Duodenal mucosa (tissue), 2 donors: Measurements from ENCODE around the gene NAT8L.

ENCODE experiments used
- H3K27ac ChIP-seq: one replicate; pipeline ENCODE4 v1.7.0; 2013; ENCODE audit warnings: low read depth, low read length
- H3K27me3 ChIP-seq, 2 donors: one replicate each; pipeline ENCODE4 v1.7.0; 2013; ENCODE audit warnings: low read length in 2 of 2, control low read depth in 1 of 2; ENCODE audit not compliant: insufficient read depth in 2 of 2, control insufficient read depth in 1 of 2
- H3K36me3 ChIP-seq, 2 donors: one replicate each; pipeline ENCODE4 v1.7.0; 2013; ENCODE audit warnings: low read length in 2 of 2, control low read depth in 1 of 2; ENCODE audit not compliant: insufficient read depth in 2 of 2, control insufficient read depth in 1 of 2
- H3K4me1 ChIP-seq, 2 donors: one replicate each; pipeline ENCODE4 v1.7.0; 2013; ENCODE audit warnings: low read length in 2 of 2, control low read depth in 1 of 2; ENCODE audit not compliant: insufficient read depth in 2 of 2, control insufficient read depth in 1 of 2
- H3K4me3 ChIP-seq, 2 donors: one replicate each; pipeline ENCODE4 v1.7.0; 2013; ENCODE audit warnings: low read length in 2 of 2, low read depth in 1 of 2
- H3K9ac ChIP-seq, 2 donors: one replicate each; pipeline ENCODE4 v1.7.0; 2013; ENCODE audit warnings: low read length in 2 of 2, low read depth in 1 of 2
- H3K9me3 ChIP-seq, 2 donors: one replicate each; pipeline ENCODE4 v1.7.0; 2013; ENCODE audit warnings: low read length in 2 of 2, control low read depth in 1 of 2; ENCODE audit not compliant: control insufficient read depth in 1 of 2

Gene NAT8L

GRCh38 chr4:2070421-2071251 is 11.5 kb downstream of the NAT8L start:
- no peak overlapping the region for H3K4me3 ChIP-seq
- H3K36me3 ChIP-seq: no peaks in the 10 kb centered on the region
- no peaks in the 10 kb centered on the region for H3K4me1 ChIP-seq
- no peak overlapping the region for H3K27ac ChIP-seq
- no peaks in the 10 kb centered on the region for H3K9me3 ChIP-seq
- no peak overlapping the region for H3K9ac ChIP-seq
- no peaks in the 10 kb centered on the region for H3K27me3 ChIP-seq

- H3K27ac ChIP-seq: no peak overlapping the region
- H3K4me3 ChIP-seq: no peak overlapping the region
- no peak overlapping the region for H3K9ac ChIP-seq
- no peaks in the 10 kb centered on the region for H3K9me3 ChIP-seq
- no peaks in the 10 kb centered on the region for H3K27me3 ChIP-seq
- H3K36me3 ChIP-seq: no peaks in the 10 kb centered on the region
- no peaks in the 10 kb centered on the region for H3K4me1 ChIP-seq
These were observed 12.3 kb downstream of the NAT8L start for GRCh38 chr4:2071252-2071911.

DNA sequence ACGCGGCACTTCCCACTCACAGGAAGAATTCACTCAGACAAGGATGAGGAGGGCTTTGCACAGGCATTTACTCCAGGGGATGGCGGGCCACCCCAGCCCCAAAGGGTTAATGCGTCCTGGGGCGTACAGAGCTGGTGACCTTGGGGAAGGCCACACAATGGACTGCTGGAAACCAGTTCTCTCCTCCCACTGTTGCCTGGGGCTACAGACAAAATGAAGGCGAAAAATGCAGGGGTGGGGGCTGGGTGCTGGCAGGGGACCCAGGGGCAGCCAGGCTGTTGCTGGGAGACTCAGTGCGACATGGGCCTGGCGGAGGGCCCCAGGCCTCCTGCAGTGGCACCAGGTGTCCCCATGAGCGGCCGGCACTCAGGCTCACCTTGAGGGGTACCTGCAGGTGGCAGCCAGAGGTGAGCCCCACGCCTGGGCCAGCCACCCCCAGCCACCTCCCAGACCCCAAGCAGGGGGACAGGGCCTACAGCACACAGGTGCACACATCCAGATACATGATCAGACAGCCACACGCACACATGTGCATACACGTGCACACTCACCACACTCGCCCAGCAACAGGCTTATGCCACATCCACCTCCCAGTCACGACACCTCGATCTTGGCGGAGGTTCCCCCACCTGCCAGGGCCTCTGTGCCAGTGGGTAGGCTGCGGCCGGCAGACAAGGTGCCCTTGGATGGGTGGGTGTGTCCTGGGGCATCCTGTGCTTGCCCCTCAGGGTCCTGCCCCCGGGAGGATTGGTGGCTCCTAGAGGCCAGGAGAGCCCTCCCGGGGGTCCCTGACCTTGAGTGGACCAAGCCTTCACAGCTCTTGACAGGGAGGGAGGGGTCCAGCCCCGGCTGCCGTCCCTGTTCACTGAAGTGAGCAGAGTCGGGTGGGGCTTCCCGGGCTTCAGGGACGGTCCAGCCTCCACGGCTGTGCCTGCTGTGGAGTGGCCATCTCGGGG is 13.1 kb downstream of the NAT8L start:
- Histone ChIP-seq H3K9me3 (no peaks in the 10 kb centered on the region), H3K4me3 (no peak overlapping the region), H3K36me3 (no peaks in the 10 kb centered on the region), H3K4me1 (no peaks in the 10 kb centered on the region), H3K27me3 (no peaks in the 10 kb centered on the region), H3K9ac (no peak overlapping the region), H3K27ac (no peak overlapping the region)

GRCh38 chr4:2072971-2073807 is 14.1 kb downstream of the NAT8L start:
- Histone ChIP-seq H3K27me3 (no peaks in the 10 kb centered on the region), H3K4me1 (no peaks in the 10 kb centered on the region), H3K9me3 (no peaks in the 10 kb centered on the region), H3K4me3 (no peak overlapping the region), H3K36me3 (no peaks in the 10 kb centered on the region), H3K9ac (no peak overlapping the region), H3K27ac (no peak overlapping the region)

DNA sequence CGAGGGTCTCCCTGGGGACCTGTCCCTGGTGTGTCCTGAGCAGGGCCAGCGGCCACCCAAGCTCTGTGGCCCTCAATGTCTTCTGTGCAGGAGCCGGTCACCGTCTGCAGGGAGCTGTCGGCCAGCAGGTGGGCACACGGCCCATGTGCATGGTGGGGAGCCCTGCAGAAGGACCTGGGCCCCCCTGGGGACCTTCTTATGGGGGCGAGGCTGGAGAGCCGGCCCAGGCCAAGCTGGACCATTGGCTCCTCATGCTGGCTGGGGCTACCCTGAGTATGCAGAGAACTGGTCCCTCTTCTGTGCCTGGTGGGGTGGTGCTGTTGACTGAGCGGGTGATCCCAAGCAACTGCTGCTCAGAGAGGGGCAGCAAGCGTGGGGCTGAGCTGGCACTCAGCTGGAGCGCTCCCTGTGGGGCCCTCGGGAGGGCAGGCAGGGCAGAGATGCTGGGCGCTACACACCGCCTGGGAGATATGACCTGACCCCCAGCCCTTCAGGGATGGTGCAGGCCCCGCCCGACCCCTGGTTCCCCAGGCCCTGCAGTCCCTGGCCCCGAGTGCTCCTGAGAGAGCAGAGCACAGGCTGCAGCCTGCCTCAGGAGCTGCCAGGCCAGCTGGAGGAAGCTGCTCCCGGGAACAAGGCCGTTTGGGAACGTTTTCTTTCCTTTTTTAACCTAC is 14.8 kb downstream of the NAT8L start:
- no peaks in the 10 kb centered on the region for H3K4me1 ChIP-seq
- no peak overlapping the region for H3K27ac ChIP-seq
- no peak overlapping the region for H3K4me3 ChIP-seq
- H3K36me3 ChIP-seq: no peaks in the 10 kb centered on the region
- H3K9me3 ChIP-seq: no peaks in the 10 kb centered on the region
- no peaks in the 10 kb centered on the region for H3K27me3 ChIP-seq
- H3K9ac ChIP-seq: no peak overlapping the region

DNA sequence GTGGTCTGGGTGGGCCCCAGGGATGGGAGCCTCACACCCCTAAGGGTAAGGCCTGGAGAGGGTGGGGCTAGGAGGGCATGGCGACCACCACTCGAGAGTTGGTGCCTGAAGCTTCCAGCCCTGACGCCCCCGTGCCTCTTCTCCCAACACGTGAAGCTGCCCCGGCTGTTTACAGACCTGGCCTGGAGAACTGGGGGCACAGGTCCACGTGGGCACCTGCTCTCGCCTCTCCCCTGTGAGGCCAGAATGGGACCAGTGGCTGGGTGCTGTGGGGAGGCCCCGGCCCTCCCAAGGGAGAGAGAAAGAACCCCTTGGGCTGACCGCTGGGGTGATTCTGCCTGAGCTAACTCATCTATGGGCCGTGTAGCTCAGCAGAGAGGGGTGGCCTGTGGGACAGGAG is 15.5 kb downstream of the NAT8L start:
- no peak overlapping the region for H3K27ac ChIP-seq
- H3K27me3 ChIP-seq: no peaks in the 10 kb centered on the region
- no peaks in the 10 kb centered on the region for H3K4me1 ChIP-seq
- no peaks in the 10 kb centered on the region for H3K9me3 ChIP-seq
- no peak overlapping the region for H3K9ac ChIP-seq
- H3K4me3 ChIP-seq: no peak overlapping the region
- H3K36me3 ChIP-seq: no peaks in the 10 kb centered on the region

- H3K27ac ChIP-seq: no peak overlapping the region
- H3K27me3 ChIP-seq: no peaks in the 10 kb centered on the region
- no peaks in the 10 kb centered on the region for H3K9me3 ChIP-seq
- no peak overlapping the region for H3K9ac ChIP-seq
- no peaks in the 10 kb centered on the region for H3K4me1 ChIP-seq
- H3K36me3 ChIP-seq: no peaks in the 10 kb centered on the region
- H3K4me3 ChIP-seq: no peak overlapping the region
These were observed 16.3 kb downstream of the NAT8L start for GRCh38 chr4:2075171-2075986.

DNA sequence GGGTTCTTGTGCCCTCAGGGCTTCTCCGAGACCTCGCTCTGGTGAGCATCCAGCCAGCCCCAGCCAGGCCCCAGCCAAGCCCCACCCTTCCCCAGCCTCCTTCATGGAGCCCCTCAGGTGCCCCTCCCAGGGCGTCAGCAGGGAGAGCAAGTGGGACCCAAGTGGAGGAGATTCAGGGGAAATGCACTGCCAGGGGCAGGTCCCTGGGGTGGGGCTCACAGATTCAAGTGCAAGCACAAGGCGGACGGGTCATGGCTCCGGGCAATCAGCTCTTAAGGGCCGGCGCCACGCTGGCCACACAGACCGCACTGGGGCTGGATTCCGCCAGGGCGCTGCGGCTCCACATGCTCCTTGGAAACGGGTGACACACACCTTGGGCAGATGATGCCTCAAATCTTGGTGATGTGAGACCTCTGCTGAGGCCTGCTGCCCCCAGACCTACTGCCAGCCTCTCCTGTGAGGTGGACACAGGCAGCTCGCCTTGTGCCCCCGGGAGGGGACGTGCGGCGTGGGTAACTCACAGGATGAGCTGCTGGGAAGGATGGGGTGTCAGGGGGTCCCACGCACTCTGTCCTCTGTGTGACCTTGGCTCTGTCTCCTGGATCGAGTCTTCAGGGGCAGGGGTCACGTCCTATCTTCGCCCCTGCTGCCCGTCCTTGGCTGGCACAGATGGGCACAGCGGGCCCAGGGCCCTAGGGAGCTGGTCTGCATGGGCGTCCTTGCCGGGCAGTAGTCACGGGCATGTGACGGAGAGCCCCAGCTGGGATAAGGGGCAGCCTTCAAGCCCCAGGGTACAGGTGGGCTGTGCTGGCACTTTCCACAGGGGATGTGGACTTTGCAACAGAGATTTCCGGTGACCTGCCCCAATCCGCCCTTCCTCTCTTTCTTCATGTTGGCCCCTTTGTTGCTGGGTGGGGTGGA is 17.1 kb downstream of the NAT8L start:
- no peaks in the 10 kb centered on the region for H3K27me3 ChIP-seq
- H3K4me3 ChIP-seq: no peak overlapping the region
- H3K27ac ChIP-seq: no peak overlapping the region
- H3K9ac ChIP-seq: no peak overlapping the region
- H3K4me1 ChIP-seq: no peaks in the 10 kb centered on the region
- no peaks in the 10 kb centered on the region for H3K9me3 ChIP-seq
- H3K36me3 ChIP-seq: no peaks in the 10 kb centered on the region
